ENCODE measurements around the gene PBXIP1. TPM values are rescaled to one million over a fixed set of nuclear protein-coding genes. Genes with fewer than 3 reads are reported as not detected.
A peak's percentile ranks its signal among the peaks of the same experiment; 100 is the strongest.

PBXIP1 gene
- total RNA-seq, 1 donor from 2014 or later, result 75.7 TPM

DNA sequence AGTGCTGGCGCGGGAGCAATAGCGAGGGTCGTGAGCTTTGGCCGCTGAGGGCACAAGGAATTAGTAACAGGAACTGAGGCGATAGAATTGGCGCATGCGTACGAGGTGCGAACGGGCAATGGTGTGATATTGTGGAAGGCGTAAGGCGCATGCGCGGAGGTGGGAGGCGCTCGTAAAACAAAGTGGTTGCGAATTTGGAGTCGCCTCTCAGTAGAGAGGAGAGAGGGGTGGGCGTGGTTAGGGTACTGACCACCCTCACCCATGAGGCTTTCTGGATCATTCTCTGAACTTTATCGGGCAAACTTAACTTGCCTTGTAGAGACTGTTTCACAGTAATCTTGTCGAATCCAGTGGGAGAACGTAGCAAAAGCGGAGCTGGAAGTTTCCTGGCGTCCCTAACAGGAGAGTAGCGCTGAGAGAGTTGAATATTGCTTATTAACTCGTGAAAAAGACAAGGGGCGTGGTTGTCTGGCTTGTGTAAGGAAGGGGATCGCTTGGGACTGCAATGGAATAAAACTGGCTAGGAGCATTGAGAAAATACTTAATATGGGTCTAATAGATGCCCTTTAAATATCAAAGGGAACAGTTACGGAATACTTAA, 19.0 kb upstream of the PBXIP1 start:
- H3K4me1 ChIP-seq, result peaks cover 35% of the 10 kb centered on the region
- peaks cover 5% of the 10 kb centered on the region for H3K36me3 ChIP-seq
- no peaks in the 10 kb centered on the region for H3K27me3 ChIP-seq
- H3K4me3 ChIP-seq, result peak overlapping the region; percentile 63
- intact Hi-C loops (cut with DNase I), result no loop called here
- TF ChIP-seq, protein P1, sequence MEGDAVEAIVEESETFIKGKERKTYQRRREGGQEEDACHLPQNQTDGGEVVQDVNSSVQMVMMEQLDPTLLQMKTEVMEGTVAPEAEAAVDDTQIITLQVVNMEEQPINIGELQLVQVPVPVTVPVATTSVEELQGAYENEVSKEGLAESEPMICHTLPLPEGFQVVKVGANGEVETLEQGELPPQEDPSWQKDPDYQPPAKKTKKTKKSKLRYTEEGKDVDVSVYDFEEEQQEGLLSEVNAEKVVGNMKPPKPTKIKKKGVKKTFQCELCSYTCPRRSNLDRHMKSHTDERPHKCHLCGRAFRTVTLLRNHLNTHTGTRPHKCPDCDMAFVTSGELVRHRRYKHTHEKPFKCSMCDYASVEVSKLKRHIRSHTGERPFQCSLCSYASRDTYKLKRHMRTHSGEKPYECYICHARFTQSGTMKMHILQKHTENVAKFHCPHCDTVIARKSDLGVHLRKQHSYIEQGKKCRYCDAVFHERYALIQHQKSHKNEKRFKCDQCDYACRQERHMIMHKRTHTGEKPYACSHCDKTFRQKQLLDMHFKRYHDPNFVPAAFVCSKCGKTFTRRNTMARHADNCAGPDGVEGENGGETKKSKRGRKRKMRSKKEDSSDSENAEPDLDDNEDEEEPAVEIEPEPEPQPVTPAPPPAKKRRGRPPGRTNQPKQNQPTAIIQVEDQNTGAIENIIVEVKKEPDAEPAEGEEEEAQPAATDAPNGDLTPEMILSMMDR (IDR thresholded peaks at IDR 0.05), result no peak
- peak; percentile 97 for DNase-seq
- H3K9me3 ChIP-seq, result no peaks in the 10 kb centered on the region
- peak; percentile 61 for ATAC-seq
- peak overlapping the region; percentile 93 for H3K27ac ChIP-seq

DNA sequence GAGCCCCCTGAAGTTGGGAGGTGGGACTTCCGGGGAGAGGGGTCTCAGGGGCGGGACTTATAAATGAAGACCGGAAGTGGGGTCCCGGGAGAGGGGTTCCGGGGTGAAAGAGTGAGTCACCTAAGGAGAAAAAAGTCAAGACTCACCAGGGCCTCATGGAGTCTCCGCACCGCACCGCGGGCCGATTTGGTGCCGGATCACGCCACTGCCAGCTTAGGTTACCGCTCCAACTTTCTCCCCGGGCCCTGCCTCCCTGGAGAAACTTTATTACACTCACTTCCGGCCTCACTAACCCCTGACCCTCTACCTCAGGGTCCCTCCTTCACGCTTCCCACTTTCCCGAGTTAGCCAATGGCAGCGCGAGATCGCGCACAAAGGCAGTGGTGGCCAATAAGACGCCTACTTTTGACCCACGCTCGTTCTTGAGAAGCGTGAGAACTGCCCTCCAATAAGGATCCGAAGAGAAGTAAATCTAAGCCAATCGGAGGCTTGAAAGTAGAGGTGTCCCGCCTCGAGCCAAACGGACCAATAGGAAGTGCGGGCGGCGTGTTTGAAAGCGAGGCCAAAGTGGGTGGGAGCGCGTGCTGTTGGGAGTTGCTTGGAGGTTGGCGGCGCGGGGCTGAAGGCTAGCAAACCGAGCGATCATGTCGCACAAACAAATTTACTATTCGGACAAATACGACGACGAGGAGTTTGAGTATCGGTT, 18.4 kb upstream of the PBXIP1 start, which contains the start of gene CKS1B:
Gene CKS1B (plus strand): TSS at position 580 of the 706 bp plus-strand sequence. CDS start 65 bp downstream, at position 645.
- ATAC-seq (peak; percentile 87), DNase-seq (peak; percentile 95)
- peak within 1 kb of the TSS; percentile 63 for H3K4me3 ChIP-seq
- intact Hi-C loops (cut with DNase I), result no loop called here
- TF ChIP-seq, protein P1 (IDR thresholded peaks at IDR 0.05), result no peak
- no peaks in the 10 kb centered on the region for H3K27me3 ChIP-seq
- H3K27ac ChIP-seq, result peak within 1 kb of the TSS; percentile 93
- H3K36me3 ChIP-seq, result peaks cover 5% of the 10 kb centered on the region
- peaks cover 41% of the 10 kb centered on the region for H3K4me1 ChIP-seq
- H3K9me3 ChIP-seq, result no peaks in the 10 kb centered on the region

DNA sequence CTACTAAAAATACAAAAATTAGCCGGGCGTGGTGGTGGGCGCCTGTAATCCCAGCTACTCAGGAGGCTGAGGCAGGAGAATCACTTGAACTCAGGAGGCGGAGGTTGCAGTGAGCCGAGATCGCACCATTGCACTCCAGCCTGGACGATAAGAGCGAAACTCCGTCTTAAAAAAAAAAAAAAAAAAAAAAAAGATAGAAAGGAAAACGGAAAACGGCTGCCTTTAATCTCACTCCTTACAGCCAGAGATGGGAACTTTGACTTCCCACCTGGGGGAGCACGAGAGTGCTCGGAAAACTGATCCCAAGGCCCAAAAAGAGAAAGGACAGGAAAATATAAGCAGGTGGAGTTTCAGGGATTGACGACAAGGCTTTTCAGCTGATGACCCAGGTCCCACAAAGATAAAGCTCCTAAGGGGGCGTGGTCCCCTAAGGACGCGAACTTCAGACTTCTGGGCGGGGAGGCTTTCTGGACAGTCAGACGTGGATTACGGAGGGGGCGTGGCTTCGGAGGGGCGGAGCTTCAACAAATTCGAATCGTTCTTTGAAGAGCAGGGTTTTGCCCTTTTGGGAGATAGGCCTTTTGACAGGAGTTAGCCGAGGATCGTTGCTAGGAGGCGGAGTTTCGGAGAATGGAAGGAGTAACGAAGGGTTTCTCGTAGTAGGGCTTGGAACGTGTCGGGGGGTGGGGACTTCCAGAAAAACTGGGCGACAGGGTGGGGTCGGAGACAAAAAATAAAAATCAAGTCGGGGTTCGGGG, 17.6 kb upstream of the PBXIP1 start:
- ATAC-seq, result peak; percentile 69
- intact Hi-C loops (cut with DNase I), result no loop called here

DNA sequence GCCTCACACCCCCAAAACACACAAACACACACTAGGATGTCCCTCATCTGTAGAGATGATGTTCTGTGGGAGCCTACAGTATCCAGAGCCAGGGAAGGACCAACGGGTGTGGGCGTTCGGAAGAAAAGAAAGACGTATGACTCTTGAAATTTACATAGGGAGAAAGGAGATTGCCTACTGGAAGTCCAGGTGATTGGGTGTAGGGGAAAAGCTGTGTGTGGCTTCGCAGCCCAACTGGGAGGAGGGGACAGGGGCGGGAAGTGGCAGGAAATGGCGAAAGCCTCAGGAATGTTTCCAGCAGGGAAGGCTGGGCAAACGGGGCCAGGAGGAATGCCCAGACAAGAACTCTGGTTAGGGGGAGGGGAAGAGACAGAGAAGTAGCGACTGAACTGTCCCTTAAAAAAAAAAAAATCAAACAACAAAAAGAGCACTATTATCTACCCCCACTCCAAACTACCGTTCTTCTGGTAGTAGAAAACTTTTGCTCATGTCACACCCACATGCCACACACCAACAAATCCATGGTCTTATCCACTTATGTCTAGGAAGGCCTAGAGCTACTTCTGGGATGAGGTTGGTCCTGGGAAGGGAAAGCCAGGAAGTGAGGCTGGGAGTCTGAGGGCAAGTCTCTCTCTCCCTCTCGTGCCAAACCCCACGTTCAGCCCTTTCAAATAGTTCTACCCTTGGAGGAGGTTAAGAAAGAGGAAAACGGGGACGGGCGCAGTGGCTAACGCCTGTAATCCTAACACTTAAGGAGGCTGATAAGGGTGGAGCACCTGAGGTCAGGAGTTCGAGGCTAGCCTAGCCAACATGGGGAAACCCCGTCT, 16.8 kb upstream of the PBXIP1 start:
- H3K27ac ChIP-seq, result peak overlapping the region; percentile 93
- peak; percentile 89 for DNase-seq
- TF ChIP-seq, protein P1 (IDR thresholded peaks at IDR 0.05), result no peak
- H3K27me3 ChIP-seq, result no peaks in the 10 kb centered on the region
- H3K4me3 ChIP-seq, result peak overlapping the region; percentile 63
- ATAC-seq, result peak; percentile 45
- intact Hi-C loops (cut with DNase I), result no loop called here
- H3K4me1 ChIP-seq, result peaks cover 50% of the 10 kb centered on the region
- H3K9me3 ChIP-seq, result no peaks in the 10 kb centered on the region
- peaks cover 13% of the 10 kb centered on the region for H3K36me3 ChIP-seq

More for the DNA sequence above, 17.6 kb upstream of the PBXIP1 start:
- Histone ChIP-seq H3K36me3 (peaks cover 10% of the 10 kb centered on the region), H3K27ac (peak overlapping the region; percentile 93), H3K4me1 (peaks cover 49% of the 10 kb centered on the region), H3K27me3 (no peaks in the 10 kb centered on the region), H3K4me3 (peak overlapping the region; percentile 63), H3K9me3 (no peaks in the 10 kb centered on the region)
- TF ChIP-seq, protein P1 (IDR thresholded peaks at IDR 0.05), result peak; percentile 6
- DNase-seq, result peak; percentile 98

DNA sequence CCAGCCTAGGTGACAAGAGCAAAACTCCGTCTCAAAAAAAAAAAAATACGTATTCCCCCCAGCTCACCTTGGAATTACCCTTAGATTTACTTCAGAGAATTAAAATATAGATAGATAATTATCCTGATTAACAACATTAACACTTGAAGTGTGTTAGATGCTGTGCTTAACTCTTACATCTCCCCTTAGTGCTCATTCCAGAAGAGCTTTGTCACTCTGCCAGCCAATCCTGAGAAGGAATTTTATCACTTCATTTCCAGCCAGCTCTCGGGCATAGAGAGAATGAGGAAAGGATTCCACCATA, 16.3 kb upstream of the PBXIP1 start:
- DNase-seq (no peak), ATAC-seq (no peak)
- Histone ChIP-seq H3K4me3 (peak overlapping the region; percentile 63), H3K4me1 (peaks cover 54% of the 10 kb centered on the region), H3K36me3 (peaks cover 19% of the 10 kb centered on the region), H3K27me3 (no peaks in the 10 kb centered on the region), H3K27ac (peak overlapping the region; percentile 93), H3K9me3 (no peaks in the 10 kb centered on the region)
- intact Hi-C loops (cut with DNase I), result no loop called here
- TF ChIP-seq, protein P1 (IDR thresholded peaks at IDR 0.05), result no peak

Data from upper lobe of right lung (tissue), 1 donor.